HFFc6 (cell line): ENCODE data around the gene METTL4. TPM values are rescaled to one million over a fixed set of nuclear protein-coding genes. Genes with fewer than 3 reads are reported as not detected.
"Not testable (repeated sequence)": the region's sequence is repeated elsewhere in the genome, so short reads cannot be mapped to it uniquely, and the experiment has no call there.

Source experiments
- DNase-seq: peaks from one replicate; pipeline ENCODE4 v3.0.0-alpha.2; 2018
- H3K27ac Mint-ChIP-seq: 2 replicates; pipeline ENCODE4 v1.8.0; 2020; ENCODE audit warnings: mild to moderate bottlenecking, mixed read lengths
- H3K27me3 Mint-ChIP-seq: 2 replicates; pipeline ENCODE4 v1.8.0; 2021; ENCODE audit warnings: mild to moderate bottlenecking, moderate library complexity, mixed read lengths; ENCODE audit not compliant: insufficient read depth
- H3K36me3 Mint-ChIP-seq: 2 replicates; pipeline ENCODE4 v1.8.0; 2021; ENCODE audit warnings: low read depth, mixed read lengths
- H3K4me1 Mint-ChIP-seq: 2 replicates; pipeline ENCODE4 v1.8.0; 2020; ENCODE audit warnings: low read depth, mixed read lengths
- H3K4me3 Mint-ChIP-seq: 2 replicates; pipeline ENCODE4 v1.8.0; 2020; ENCODE audit warnings: mild to moderate bottlenecking, moderate library complexity, mixed read lengths
- H3K9me3 Mint-ChIP-seq: 2 replicates; pipeline ENCODE4 v1.8.0; 2020; ENCODE audit warnings: mild to moderate bottlenecking, mixed read lengths
- CTCF ChIP-seq: fragments of 200-600 bp; sonication (generic); IDR thresholded peaks from 2 replicates; pipeline ENCODE4 v1.5.0; 2021; ENCODE audit warnings: antibody characterized with exemption, mild to moderate bottlenecking
- total RNA-seq, 6 experiments: library from RNA; stranded (reverse); fragmentation: NEBNext Ultra II Directional; extraction: Animal tissue kit (Norgen Biotek cat#: 25700); gene quantifications; 2 replicates in 1 of 6; 3 replicates in 5 of 6; pipeline ENCODE4 v1.2.3, GENCODE V29; 2021

Gene METTL4
- total RNA-seq, 6 experiments from 2014 or later = 6.3 to 9.4 (median 9.0) TPM

- TF ChIP-seq CTCF = no peak
- no peak overlapping the region for H3K27ac Mint-ChIP-seq
- no peak for DNase-seq
- peaks cover 34% of the 10 kb centered on the region for H3K36me3 Mint-ChIP-seq
- H3K9me3 Mint-ChIP-seq = 0 out of 2 replicates have a peak, but pooled peaks cover 6% of the 10 kb centered on the region
- peaks cover 46% of the 10 kb centered on the region for H3K4me1 Mint-ChIP-seq
- no peak overlapping the region for H3K4me3 Mint-ChIP-seq
- no peaks in the 10 kb centered on the region for H3K27me3 Mint-ChIP-seq
These were observed 36.4 kb downstream of the METTL4 start for GRCh38 chr18:2534906-2535305.

- no peak for TF ChIP-seq CTCF
- H3K4me1 Mint-ChIP-seq = peaks cover 35% of the 10 kb centered on the region
- DNase-seq = no peak
- no peaks in the 10 kb centered on the region for H3K27me3 Mint-ChIP-seq
- H3K27ac Mint-ChIP-seq = no peak overlapping the region
- H3K4me3 Mint-ChIP-seq = no peak overlapping the region
- H3K9me3 Mint-ChIP-seq = 0 out of 2 replicates have a peak, but pooled peaks cover 6% of the 10 kb centered on the region
- peaks cover 34% of the 10 kb centered on the region for H3K36me3 Mint-ChIP-seq
These were observed 38.5 kb downstream of the METTL4 start for GRCh38 chr18:2532797-2533196.

- H3K4me3 Mint-ChIP-seq = no peak overlapping the region
- no peak for TF ChIP-seq CTCF
- H3K36me3 Mint-ChIP-seq = peaks cover 34% of the 10 kb centered on the region
- 0 out of 2 replicates have a peak, but pooled peaks cover 6% of the 10 kb centered on the region for H3K9me3 Mint-ChIP-seq
- peaks cover 24% of the 10 kb centered on the region for H3K4me1 Mint-ChIP-seq
- no peak for DNase-seq
- H3K27me3 Mint-ChIP-seq = no peaks in the 10 kb centered on the region
- H3K27ac Mint-ChIP-seq = no peak overlapping the region
These were observed 39.6 kb downstream of the METTL4 start for GRCh38 chr18:2531751-2532150.

GRCh38 chr18:2529154-2529553, 42.2 kb downstream of the METTL4 start:
- no peaks in the 10 kb centered on the region for H3K27me3 Mint-ChIP-seq
- TF ChIP-seq CTCF = no peak
- H3K36me3 Mint-ChIP-seq = peaks cover 16% of the 10 kb centered on the region
- no peak for DNase-seq
- 0 out of 2 replicates have a peak, but pooled peaks cover 6% of the 10 kb centered on the region for H3K9me3 Mint-ChIP-seq
- H3K4me3 Mint-ChIP-seq = no peak overlapping the region
- H3K4me1 Mint-ChIP-seq = peaks cover 6% of the 10 kb centered on the region; the same call in 1 of the 2 replicates
- no peak overlapping the region for H3K27ac Mint-ChIP-seq

GRCh38 chr18:2526329-2526728, 45.0 kb downstream of the METTL4 start:
- Mint-ChIP-seq H3K27me3 (no peaks in the 10 kb centered on the region), H3K36me3 (no peaks in the 10 kb centered on the region), H3K9me3 (no peaks in the 10 kb centered on the region), H3K27ac (no peak overlapping the region), H3K4me3 (no peak overlapping the region), H3K4me1 (peaks cover 6% of the 10 kb centered on the region; the same call in 1 of the 2 replicates)
- DNase-seq = no peak
- TF ChIP-seq CTCF = no peak

GRCh38 chr18:2524794-2525198, 46.5 kb downstream of the METTL4 start:
- H3K36me3 Mint-ChIP-seq, H3K4me1 Mint-ChIP-seq, H3K27me3 Mint-ChIP-seq, H3K27ac Mint-ChIP-seq, DNase-seq, H3K9me3 Mint-ChIP-seq, H3K4me3 Mint-ChIP-seq: not testable (repeated sequence)
